ENCODE results near the gene SSTR4. TPM values are rescaled to one million over a fixed set of nuclear protein-coding genes. Genes with fewer than 3 reads are reported as not detected.

The SSTR4 gene
- total RNA-seq, 6 experiments from 2014 or later: not detected

DNA sequence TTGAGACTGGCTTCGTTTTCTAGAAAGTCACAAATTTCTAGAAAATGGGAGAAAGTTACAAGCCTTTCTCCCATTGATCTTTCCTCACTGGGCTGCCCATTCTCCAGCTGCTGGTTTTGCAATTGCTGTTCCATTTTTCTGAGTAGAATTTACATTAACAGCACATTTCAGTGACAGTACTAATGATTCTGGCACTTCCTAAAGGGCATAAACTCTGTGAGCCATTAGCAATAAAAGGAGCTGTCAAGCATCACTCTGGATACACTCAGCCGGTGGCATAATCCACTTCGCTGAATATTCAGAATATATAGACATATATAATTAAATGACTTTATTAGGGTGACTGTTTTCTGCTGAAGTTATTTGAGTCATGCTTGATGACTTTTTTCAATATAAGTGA lies 6.7 kb upstream of the SSTR4 start:
- intact Hi-C loops (cut with DNase I): no loop called here
- DNase-seq (no peak), ATAC-seq (no peak)
- no peaks in the 10 kb centered on the region for H3K27me3 ChIP-seq
- no peak overlapping the region for H3K4me3 ChIP-seq
- H3K9me3 ChIP-seq: no peaks in the 10 kb centered on the region
- no peaks in the 10 kb centered on the region for H3K36me3 ChIP-seq
- TF ChIP-seq, protein P1, sequence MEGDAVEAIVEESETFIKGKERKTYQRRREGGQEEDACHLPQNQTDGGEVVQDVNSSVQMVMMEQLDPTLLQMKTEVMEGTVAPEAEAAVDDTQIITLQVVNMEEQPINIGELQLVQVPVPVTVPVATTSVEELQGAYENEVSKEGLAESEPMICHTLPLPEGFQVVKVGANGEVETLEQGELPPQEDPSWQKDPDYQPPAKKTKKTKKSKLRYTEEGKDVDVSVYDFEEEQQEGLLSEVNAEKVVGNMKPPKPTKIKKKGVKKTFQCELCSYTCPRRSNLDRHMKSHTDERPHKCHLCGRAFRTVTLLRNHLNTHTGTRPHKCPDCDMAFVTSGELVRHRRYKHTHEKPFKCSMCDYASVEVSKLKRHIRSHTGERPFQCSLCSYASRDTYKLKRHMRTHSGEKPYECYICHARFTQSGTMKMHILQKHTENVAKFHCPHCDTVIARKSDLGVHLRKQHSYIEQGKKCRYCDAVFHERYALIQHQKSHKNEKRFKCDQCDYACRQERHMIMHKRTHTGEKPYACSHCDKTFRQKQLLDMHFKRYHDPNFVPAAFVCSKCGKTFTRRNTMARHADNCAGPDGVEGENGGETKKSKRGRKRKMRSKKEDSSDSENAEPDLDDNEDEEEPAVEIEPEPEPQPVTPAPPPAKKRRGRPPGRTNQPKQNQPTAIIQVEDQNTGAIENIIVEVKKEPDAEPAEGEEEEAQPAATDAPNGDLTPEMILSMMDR (IDR thresholded peaks at IDR 0.05): no peak
- no peak for TF ChIP-seq POLR2A (IDR thresholded peaks at IDR 0.05)
- WGBS (ENCODE audit: insufficient coverage, low coverage, low lambda C conversion rate, missing lambda C conversion rate): 53% methylated on average over 3 of the region's 3 CpGs
- no peaks in the 10 kb centered on the region for H3K4me1 ChIP-seq
- no peak overlapping the region for H3K27ac ChIP-seq

DNA sequence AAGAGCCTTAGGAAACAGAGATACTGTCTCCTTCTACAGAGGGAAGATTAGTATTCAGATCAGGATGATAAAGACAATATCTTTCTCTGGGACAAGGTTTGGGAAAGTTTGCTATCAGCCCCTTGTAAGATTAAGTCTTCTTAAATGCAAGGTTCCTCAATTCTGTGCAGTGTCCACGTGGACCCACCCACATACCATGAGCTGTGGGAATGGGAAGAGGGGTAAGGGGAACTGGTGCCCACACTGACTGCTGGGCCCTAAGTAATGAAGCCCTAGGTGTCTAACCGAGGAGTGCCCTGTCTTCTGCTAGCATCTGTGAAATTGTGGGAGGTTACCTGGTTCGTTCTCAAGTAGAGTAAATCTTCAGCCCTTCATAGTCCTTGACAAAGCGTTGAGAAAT lies 5.8 kb upstream of the SSTR4 start:
- Histone ChIP-seq H3K9me3 (no peaks in the 10 kb centered on the region), H3K27me3 (no peaks in the 10 kb centered on the region), H3K4me3 (no peak overlapping the region), H3K36me3 (no peaks in the 10 kb centered on the region), H3K27ac (no peak overlapping the region), H3K4me1 (no peaks in the 10 kb centered on the region)
- WGBS (ENCODE audit: insufficient coverage, low coverage, low lambda C conversion rate, missing lambda C conversion rate): 29% methylated on average over 4 of the region's 4 CpGs
- intact Hi-C loops (cut with DNase I): no loop called here
- TF ChIP-seq, protein P1 (IDR thresholded peaks at IDR 0.05): no peak
- no peak for TF ChIP-seq POLR2A (IDR thresholded peaks at IDR 0.05)
- no peak for DNase-seq
- ATAC-seq: peak in 3 of 4 donors; percentile 35 to 54 (median 41)

DNA sequence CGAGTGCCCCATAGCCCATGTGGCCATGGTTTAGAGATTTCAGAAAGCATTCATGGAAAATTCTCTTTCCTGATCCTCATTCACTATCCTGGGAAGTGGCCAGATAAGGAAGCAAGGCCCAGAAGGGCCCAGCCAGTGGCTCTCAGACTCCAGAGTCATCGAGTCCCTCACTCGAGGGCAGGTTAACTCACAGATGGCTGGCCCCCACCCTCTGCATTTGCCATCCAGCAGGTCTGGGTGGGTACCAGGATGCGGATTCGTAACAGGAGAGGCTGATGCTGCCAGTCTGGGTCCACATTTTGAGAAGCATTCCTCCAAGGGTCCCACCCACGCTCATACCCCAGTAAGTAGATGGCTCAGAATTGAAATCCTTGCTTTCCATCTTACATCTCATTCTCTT lies 3.8 kb upstream of the SSTR4 start:
- no peak for ATAC-seq
- Histone ChIP-seq H3K27me3 (no peaks in the 10 kb centered on the region), H3K27ac (no peak overlapping the region), H3K36me3 (no peaks in the 10 kb centered on the region), H3K4me3 (no peak overlapping the region), H3K4me1 (no peaks in the 10 kb centered on the region), H3K9me3 (no peaks in the 10 kb centered on the region)
- TF ChIP-seq, protein P1 (IDR thresholded peaks at IDR 0.05): no peak
- TF ChIP-seq POLR2A (IDR thresholded peaks at IDR 0.05): no peak
- DNase-seq: no peak
- intact Hi-C loops (cut with DNase I): no loop called here
- 64% methylated on average over 5 of the region's 6 CpGs for WGBS (ENCODE audit: insufficient coverage, low coverage, low lambda C conversion rate, missing lambda C conversion rate)

- whole genome bisulfite sequencing (ENCODE audit: insufficient coverage, low coverage, low lambda C conversion rate, missing lambda C conversion rate): 55% methylated on average over 5 of the region's 6 CpGs
- ATAC-seq (no peak), DNase-seq (no peak)
- Histone ChIP-seq H3K27me3 (no peaks in the 10 kb centered on the region), H3K36me3 (no peaks in the 10 kb centered on the region), H3K27ac (no peak overlapping the region), H3K4me1 (no peaks in the 10 kb centered on the region), H3K4me3 (no peak overlapping the region), H3K9me3 (no peaks in the 10 kb centered on the region)
- no peak for TF ChIP-seq POLR2A (IDR thresholded peaks at IDR 0.05)
- intact Hi-C loops (cut with DNase I): no loop called here
Measured at GRCh38 chr20:23032056-23032749, 2.9 kb upstream of the SSTR4 start.

DNA sequence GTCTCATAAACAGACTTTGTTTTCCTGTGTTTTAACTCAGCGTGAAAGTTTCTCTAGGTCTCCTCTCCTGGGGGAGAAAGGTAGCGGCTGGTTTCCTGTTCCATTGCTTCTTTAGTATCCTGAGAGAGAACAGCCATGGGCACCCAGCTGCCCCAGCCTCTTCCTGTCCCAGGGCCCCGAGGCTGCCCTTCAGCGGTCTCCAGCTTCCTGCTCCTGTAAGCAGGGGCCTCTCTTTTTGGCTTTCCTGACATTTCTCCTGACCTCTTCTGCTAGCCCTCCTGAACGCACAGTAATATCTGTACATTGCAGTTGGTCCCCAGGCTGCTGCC lies 2.4 kb upstream of the SSTR4 start:
- ATAC-seq (no peak), DNase-seq (no peak)
- TF ChIP-seq, protein P1 (IDR thresholded peaks at IDR 0.05): no peak
- TF ChIP-seq POLR2A (IDR thresholded peaks at IDR 0.05): no peak
- Histone ChIP-seq H3K27me3 (no peaks in the 10 kb centered on the region), H3K36me3 (no peaks in the 10 kb centered on the region), H3K27ac (no peak overlapping the region), H3K9me3 (no peaks in the 10 kb centered on the region), H3K4me3 (no peak overlapping the region), H3K4me1 (no peaks in the 10 kb centered on the region)
- intact Hi-C loops (cut with DNase I): no loop called here
- WGBS (ENCODE audit: insufficient coverage, low coverage, low lambda C conversion rate, missing lambda C conversion rate): 40% methylated on average over 4 of the region's 5 CpGs
